GM12872 (cell line): ENCODE results near the gene RFNG.

ENCODE experiments used
- CTCF ChIP-seq: IDR thresholded peaks from 3 replicates; pipeline ENCODE4 v1.5.1; 2011; ENCODE audit warnings: low read depth, mild to moderate bottlenecking, low read length, moderate library complexity; ENCODE audit not compliant: insufficient read depth

RFNG gene

GRCh38 chr17:82077617-82078358 is 26.2 kb upstream of the RFNG start:
- TF ChIP-seq CTCF: no peak

GRCh38 chr17:82076785-82077591 is 25.4 kb upstream of the RFNG start:
- no peak for TF ChIP-seq CTCF

- no peak for TF ChIP-seq CTCF
These were observed 24.6 kb upstream of the RFNG start for GRCh38 chr17:82076018-82076784.

GRCh38 chr17:82073446-82073845 is 21.8 kb upstream of the RFNG start:
- no peak for TF ChIP-seq CTCF

- no peak for TF ChIP-seq CTCF
These were observed 21.2 kb upstream of the RFNG start for GRCh38 chr17:82072827-82073226.

- no peak for TF ChIP-seq CTCF
These were observed 19.0 kb upstream of the RFNG start for GRCh38 chr17:82070611-82071010.

GRCh38 chr17:82065638-82066303 is 14.2 kb upstream of the RFNG start, which contains the start of gene DUS1L:
TSS of gene DUS1L (minus strand) at chr17:82065804. CDS start at chr17:82065059, 745 bp downstream.
- TF ChIP-seq CTCF: no peak
